Stimulated activated CD8-positive, alpha-beta memory T cell treated with anti-CD3 and anti-CD28 coated beads, Interleukin-2, amount 100 ng/mL, for 1 hour (primary cell): ENCODE measurements around the gene C10orf120.
A peak's percentile ranks its signal among the peaks of the same experiment; 100 is the strongest.

ENCODE experiments used
- DNase-seq, 2 donors: peaks; one replicate each; pipeline ENCODE4 v3.0.0-alpha.2; 2020; ENCODE audit warnings: low read depth in 2 of 2

C10orf120 gene

DNA sequence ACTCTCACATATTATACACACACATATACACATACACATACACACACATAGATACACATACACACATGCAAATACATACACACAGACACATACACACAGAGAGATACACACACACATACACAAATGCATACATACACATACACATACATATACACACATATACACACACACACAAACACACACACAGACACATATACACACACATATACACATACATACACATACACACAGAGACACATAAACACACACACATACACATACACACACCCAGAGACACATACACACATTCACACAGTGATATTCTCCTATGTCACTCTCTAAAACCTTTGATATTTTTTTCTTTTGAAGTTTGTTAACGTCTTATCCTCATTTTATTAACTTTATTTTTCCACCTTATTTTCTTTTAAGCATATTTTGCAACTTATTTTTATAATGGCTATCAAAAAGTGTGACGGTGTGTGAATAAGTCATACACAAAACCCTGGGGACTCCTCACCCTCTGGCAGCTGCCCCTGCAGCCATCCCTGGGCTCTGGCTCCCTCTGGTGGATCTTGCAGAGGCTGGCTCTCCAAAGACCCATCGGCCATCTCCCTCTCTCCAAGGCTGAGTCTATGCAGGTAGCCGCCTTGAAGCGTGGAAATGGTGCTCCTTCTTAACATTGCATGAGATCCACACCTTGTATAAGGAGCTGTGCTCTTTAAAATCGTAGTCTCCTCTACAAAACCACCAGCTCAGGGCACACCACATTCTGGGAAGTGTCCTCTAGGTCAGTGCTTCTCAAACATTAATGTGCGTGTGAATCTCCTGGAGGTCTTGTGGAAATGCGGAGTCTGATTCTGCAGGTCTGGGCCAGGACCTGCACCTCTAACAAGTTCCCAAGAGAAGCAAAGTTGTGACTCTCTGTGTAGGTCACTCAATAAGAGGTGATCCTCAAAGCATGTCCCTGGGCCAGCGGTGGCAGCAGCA lies 4.1 kb upstream of the C10orf120 start:
- DNase-seq, result peak in 1 of 2 donors; percentile 26

DNA sequence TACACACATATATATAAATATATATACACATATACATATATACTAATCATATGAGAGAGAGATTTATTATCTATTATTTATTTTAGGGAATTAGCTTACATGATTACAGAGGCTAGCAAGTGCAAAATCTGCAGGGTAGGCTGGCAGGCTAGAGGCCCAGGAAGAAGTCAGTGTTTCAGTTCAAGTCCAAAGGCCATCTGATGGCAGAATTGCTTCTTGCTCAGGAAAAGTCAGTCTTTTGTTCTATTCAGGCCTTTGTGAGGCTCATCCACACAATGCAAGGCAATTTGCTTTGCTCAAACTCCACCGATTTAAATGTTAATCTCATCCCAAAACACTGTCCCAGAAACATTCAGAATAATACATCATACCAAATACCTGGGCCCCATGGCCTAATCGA lies 2.6 kb upstream of the C10orf120 start:
- no peak for DNase-seq

- DNase-seq, result no peak
Observed at GRCh38 chr10:122701652-122702051, 2.0 kb upstream of the C10orf120 start.

DNA sequence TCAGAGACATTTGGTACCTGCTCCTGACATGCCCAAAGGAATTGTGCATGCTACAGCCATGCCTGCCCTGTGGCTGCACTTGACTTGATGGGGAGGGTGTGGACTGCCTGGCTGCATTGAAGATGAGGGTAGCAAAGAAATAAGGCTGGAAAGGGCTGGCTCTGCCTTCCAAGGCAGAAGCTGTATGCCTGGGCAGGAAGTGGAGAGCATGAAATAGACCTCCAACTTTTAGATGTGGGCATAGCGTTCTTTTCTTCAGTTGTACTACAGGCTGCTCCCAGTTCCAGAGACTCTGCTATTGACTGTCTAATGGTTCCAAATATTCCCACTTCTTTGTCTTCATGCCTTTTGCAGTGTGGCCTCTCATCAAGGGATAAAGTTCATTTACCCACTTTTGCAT lies 3.0 kb downstream of the C10orf120 start:
- no peak for DNase-seq

DNA sequence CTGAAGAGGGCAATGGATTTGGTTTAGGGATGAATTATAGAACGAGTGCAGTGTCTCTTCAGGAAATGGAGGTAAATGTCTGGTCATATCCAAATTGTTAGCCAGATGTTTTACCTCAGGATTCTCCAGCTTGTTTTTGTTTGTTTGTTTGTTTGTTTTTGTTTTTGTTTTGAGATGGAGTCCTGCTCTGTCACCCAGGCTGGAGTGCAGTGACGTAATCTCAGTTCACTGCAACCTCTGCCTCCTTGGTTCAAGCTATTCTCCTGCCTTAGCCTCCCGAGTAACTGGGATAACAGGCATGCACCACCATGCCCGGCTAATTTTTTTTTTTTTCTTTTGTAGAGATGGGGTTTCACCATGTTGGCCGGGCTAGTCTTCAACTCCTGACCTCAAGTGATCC lies 6.9 kb downstream of the C10orf120 start:
- DNase-seq, result no peak

DNA sequence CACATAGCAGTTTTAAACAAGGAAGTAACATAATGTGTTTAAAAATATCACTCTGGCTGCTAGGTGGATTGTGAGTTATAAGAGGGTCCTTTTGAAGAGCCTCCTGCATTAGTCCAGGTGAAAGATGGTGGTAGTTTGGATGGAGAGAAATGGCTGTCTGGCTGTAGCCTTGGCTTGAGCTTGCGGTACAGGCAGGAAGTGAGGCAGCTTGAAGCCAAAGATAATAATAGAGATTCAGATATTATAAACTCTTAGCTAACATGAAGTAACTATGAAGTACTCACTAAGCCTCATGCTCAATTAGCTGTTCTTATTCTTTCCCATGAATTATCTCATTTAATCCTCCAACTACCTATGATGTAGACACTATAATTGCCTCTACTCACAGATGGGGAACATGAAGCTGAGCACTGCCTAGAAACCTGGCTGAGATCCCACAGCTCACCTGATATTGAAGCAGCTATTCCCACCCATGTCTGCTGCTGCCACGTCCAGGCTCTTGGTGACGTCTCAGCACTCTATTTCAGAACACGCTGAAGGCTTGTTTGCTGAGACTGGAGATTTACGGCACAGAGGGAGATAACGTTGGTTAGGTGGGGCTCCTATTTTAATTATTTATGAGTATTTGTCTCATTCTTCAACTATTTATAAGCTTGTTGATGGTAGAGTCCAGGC lies 10.4 kb downstream of the C10orf120 start:
- DNase-seq, result no peak

GRCh38 chr10:122688293-122688989 lies 11.2 kb downstream of the C10orf120 start:
- no peak for DNase-seq

DNA sequence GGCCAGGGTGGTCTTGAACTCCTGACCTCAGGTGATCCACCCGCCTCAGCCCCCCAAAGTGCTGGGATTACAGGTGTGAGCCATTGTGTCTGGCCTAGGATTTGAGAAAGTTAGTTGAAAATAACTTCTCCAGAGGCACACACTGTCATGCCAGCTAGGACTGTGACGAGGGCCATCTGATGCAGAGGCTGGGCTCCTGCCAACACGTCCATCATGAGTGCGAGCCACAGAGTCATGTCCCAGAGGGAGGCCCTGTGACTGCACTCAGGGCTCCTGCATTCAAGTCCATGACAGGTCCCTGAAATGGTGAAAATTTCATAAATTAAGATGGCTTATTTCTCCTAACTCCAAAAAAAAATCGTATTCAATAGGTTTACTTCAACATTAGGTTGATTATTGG lies 17.1 kb downstream of the C10orf120 start:
- no peak for DNase-seq

GRCh38 chr10:122678266-122678665 lies 21.4 kb downstream of the C10orf120 start:
- DNase-seq, result no peak

DNA sequence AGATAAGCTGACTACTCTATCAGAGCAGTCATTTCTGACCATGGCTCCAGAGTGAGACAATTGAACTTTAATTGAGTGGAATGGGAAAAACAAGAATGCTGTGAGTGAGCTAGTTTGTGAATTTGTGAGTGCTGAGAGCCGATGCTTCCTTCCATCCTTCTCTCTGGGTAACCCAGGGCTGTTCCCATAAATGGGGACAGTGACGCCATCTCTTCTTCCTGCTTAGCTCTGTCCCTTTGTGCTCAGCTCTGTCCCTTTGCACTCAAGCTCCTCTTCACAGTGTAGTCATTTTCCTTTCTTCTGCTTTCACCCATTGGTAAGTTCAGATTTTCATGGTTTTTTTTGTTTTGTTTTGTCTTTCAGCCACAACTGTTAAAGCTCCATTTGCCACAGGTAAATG lies 24.4 kb downstream of the C10orf120 start:
- no peak for DNase-seq

GRCh38 chr10:122674781-122675180 lies 24.9 kb downstream of the C10orf120 start:
- DNase-seq, result no peak

GRCh38 chr10:122673731-122674130 lies 25.9 kb downstream of the C10orf120 start:
- no peak for DNase-seq

DNA sequence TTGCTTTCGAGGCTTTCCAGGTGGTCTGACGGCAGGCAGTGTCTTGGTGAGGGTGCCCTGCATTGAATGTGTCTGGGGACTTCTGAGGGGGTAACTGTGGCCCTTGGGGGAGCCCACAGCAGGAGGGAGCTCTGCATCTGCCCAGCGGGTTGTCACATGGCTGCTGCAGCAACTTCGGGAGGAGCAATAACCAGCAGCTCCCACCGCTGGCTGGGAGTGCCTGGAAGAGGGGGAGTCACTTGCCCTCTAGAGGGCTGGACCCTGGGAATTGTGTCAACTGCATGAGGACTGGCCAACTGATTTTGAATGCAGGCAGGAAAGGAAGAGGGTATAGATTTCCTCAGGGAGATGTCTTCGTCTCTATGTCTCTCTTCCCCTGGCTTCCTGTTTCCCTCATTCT lies 26.4 kb downstream of the C10orf120 start:
- DNase-seq, result no peak

- no peak for DNase-seq
Observed at GRCh38 chr10:122672655-122673054, 27.0 kb downstream of the C10orf120 start.

DNA sequence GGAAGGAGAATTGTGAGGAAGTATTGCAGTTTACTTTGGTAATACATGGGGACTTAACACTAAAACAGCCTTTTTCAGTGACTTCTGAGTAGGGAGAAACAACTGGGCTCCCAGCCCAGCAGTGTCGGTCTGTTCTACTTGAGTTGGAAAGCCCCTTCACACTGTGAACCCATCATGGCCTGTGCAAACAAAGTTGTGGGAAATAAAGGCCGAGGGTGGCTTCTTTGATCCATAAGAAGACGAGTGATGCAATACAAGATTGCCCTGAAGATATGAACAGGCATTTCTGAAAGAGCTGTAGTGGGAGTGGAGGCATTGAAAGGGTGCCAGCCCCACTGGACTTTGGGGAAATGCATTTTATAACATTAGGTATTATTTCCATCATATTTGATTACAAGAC lies 28.3 kb downstream of the C10orf120 start:
- DNase-seq, result no peak

GRCh38 chr10:122669842-122670241 lies 29.8 kb downstream of the C10orf120 start:
- no peak for DNase-seq

DNA sequence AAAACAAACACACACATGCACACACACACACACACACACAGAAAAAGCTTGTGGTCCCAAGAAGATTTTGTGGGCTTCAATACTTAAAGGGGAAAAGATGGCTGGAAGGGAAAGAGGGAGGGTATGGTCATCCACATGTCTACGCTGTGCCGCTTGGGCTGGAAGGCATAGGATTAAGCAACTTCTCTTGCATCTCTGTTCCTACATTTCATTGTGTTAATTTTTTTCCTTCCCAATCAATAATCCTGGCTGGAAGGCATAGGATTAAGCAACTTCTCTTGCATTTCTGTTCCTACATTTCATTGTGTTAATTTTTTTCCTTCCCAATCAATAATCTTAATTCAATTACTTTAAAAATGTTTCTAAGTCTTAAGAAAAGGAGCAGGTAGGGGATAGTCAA lies 30.6 kb downstream of the C10orf120 start:
- DNase-seq, result no peak

DNA sequence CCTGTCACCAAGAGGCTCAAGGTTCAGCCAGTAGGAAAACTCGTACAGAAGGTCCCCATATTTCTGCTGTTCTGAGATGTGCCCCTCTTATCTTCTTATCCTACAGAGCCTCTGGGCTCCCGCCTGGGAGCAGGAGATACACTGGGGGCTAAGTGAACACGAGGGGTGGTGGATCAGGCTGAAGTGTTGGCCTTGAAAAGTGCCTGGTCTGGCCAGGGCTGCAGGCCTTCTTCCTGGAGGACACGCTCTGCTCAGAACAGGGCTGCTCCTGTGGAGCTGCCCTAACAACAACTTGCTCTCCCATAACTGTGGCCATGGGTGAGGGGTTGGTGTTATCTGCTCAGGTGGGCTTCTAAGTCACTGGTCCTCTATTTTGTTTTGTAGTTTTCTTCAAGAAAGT lies 33.7 kb downstream of the C10orf120 start:
- no peak for DNase-seq

DNA sequence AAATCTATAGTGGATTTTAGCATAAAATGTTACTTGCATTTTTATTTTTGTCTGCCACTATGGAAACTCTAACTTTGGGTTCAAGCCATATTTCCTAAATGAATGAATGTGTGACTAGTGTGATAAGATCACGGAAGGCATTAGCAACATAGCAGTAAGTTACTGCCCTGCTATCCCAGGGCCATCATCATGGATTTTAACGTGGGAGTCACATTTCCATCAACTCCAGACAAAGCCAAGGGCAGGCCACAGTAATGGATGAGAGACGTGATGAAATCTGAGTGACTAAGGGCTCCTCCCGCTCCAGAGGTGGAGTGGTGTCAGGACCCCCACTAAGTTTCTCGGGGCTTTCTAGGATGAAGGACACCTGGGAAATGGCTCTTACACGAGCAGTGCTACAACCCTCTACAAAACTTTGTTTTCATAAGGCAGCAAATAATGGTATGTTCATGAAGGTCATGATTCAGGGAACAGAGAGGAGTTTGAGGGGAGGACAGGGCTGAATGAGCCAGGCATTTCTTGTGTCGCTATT lies 34.3 kb downstream of the C10orf120 start:
- DNase-seq, result no peak

DNA sequence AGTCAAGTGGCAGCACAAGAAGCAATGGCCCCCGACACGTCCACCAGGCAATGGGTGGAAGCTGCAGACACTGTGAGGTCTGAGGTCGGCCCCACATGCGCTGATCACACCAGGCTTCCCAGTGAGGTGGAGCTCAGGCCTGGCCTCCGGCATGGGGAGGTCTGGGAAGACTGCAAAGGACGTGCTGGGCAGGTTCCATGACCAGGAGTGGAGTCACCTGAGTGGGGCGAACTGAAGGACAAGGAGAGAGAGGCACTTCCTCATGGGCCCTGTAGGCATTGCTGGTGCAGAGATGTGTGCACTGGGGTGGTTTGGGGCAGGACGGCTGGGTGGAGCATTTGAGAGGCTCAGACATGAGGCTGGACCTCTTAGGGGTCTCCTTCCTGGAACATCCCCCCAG lies 35.1 kb downstream of the C10orf120 start:
- DNase-seq, result no peak

DNA sequence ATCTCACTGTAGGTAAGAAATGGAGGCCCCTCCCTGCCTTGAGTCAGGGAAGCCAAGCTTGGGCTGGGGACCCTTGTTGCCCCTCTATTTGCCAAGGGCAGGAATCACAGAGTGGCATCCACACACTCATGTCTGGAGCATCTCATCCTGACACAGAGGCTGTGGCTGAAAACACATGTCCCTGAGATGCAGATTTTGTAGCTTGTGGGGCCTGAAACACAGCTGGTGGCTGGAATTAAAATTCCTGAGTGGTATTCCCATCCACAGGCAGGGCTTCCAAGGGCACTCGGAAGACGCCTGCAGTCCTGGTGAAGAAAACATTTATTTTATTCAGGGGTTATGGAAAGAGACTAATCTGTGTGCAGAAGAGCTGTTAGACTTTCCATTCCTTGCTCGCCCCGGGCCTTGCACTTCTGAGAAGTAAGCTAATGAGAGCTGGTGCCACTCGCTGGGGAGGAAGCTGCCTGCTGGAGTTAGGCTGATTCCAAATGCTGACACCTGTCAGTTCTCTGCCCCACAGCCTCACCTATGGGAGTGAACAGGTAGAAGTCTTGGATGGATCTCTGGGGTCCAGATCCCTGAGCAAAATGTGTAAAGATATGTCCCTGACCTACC lies 36.0 kb downstream of the C10orf120 start:
- no peak for DNase-seq

DNA sequence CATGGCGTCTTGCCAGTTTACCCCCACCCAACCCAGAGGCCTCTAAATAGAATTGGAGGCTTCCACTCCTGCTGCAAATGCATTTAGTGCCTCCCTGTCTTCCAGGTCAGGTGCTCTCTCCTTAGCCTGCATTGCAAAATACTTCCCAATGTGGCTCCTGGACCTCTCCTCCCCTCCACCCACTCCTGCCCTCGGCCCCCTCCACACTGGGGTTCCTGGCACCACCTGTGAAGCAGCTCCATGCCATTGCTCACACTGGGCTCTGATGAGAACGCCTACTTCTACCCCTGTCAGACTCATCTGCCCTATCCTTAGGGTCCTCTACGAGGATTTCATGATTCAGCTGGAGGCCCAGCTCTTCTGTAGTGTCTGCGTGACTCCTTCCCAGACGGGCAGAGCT lies 37.4 kb downstream of the C10orf120 start:
- DNase-seq, result no peak
